ENCODE results near the gene UHMK1. TPM values are rescaled to one million over a fixed set of nuclear protein-coding genes. Genes with fewer than 3 reads are reported as not detected.
"Not testable (repeated sequence)": the region's sequence is repeated elsewhere in the genome, so short reads cannot be mapped to it uniquely, and the experiment has no call there.

Gene UHMK1, protein sequence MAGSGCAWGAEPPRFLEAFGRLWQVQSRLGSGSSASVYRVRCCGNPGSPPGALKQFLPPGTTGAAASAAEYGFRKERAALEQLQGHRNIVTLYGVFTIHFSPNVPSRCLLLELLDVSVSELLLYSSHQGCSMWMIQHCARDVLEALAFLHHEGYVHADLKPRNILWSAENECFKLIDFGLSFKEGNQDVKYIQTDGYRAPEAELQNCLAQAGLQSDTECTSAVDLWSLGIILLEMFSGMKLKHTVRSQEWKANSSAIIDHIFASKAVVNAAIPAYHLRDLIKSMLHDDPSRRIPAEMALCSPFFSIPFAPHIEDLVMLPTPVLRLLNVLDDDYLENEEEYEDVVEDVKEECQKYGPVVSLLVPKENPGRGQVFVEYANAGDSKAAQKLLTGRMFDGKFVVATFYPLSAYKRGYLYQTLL
- total RNA-seq = 10 to 100 TPM; 36.1 to 56.9 (median 49.2) TPM

- TF ChIP-seq POLR2A (IDR thresholded peaks at IDR 0.05) (peak; percentile 15 to 77), CTCF (IDR thresholded peaks at IDR 0.05) (no peak), EP300 (IDR thresholded peaks at IDR 0.05) (peak in 1 of 2 donors; percentile 89)
- peaks cover 0 to 34% (median 16%) of the 10 kb centered on the region in 4 donors for H3K4me1 ChIP-seq
- peak within 1 kb of the TSS; percentile 68 to 99 (median 87) for H3K4me3 ChIP-seq
- H3K9me3 ChIP-seq = no peaks in the 10 kb centered on the region
- peak within 1 kb of the TSS; percentile 84 to 97 (median 88) for H3K27ac ChIP-seq
- DNase-seq (ENCODE audit: low spot score in 2 of 2) = peak; percentile 92
- H3K27me3 ChIP-seq = no peaks in the 10 kb centered on the region
- WGBS, 2 donors = 1% methylated on average over 52 to 60 of the region's 61 CpGs
- H3K36me3 ChIP-seq = peaks cover 0 to 26% (median 0%) of the 10 kb centered on the region in 3 donors
These were observed at the start of gene UHMK1 for GRCh38 chr1:162497723-162498495. Gene UHMK1, plus strand, starts transcription at chr1:162497818. Its CDS starts 183 bp downstream, at chr1:162498001.

DNA sequence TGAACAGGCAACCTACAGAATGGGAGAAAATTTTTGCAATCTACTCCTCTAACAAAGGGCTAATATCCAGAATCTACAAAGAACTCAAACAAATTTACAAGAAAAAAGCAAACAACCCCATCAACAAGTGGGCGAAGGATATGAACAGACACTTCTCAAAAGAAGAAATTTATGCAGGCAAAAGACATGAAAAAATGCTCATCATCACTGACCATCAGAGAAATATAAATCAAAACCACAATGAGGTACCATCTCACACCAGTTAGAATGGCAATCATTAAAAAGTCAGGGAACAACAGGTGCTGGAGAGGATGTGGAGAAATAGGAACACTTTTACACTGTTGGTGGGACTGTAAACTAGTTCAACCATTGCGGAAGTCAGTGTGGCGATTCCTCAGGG, 43.3 kb upstream of the UHMK1 start:
- not testable (repeated sequence) for H3K27ac ChIP-seq; DNase-seq (ENCODE audit: low spot score in 2 of 2); H3K4me1 ChIP-seq; H3K9me3 ChIP-seq; H3K36me3 ChIP-seq; H3K27me3 ChIP-seq; H3K4me3 ChIP-seq
- 92 to 95% methylated on average over 2 to 3 of the region's 3 CpGs for WGBS, 2 donors

DNA sequence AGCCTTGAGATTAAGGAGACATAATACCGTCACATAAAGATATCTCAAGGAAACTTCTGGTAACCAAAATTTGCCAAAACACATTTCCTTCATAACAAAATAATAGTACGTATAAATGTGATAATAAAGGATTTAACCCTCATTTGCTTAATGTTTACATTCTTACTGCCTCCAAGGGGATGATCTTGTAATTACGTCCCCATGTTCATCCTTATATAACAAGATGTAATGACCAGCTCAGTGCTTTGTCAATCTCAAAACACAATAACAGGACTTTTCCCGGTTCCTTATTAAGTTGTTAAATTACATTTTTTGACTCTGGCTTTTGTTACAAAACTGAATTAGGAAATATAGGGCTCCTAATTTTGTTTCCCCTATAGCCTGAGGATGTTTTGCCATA, 41.3 kb upstream of the UHMK1 start:
- WGBS, 2 donors = 83 to 88% methylated on average over 4 of the region's 4 CpGs
- TF ChIP-seq POLR2A (IDR thresholded peaks at IDR 0.05) (no peak), EP300 (IDR thresholded peaks at IDR 0.05) (no peak), CTCF (IDR thresholded peaks at IDR 0.05) (no peak)

GRCh38 chr1:162458236-162458635, 39.4 kb upstream of the UHMK1 start:
- Histone ChIP-seq H3K27me3 (no peaks in the 10 kb centered on the region), H3K4me3 (no peak overlapping the region), H3K36me3 (no peaks in the 10 kb centered on the region), H3K9me3 (no peaks in the 10 kb centered on the region), H3K4me1 (no peaks in the 10 kb centered on the region), H3K27ac (no peak overlapping the region)
- TF ChIP-seq CTCF (IDR thresholded peaks at IDR 0.05) (no peak), POLR2A (IDR thresholded peaks at IDR 0.05) (no peak), EP300 (IDR thresholded peaks at IDR 0.05) (no peak)
- no peak for DNase-seq (ENCODE audit: low spot score in 2 of 2)
- WGBS, 2 donors = 88 to 92% methylated on average over 5 of the region's 5 CpGs

More for the DNA sequence above, 41.3 kb upstream of the UHMK1 start:
- Histone ChIP-seq H3K36me3 (no peaks in the 10 kb centered on the region), H3K27me3 (no peaks in the 10 kb centered on the region), H3K4me3 (no peak overlapping the region), H3K27ac (no peak overlapping the region), H3K4me1 (no peaks in the 10 kb centered on the region), H3K9me3 (peaks cover 0 to 2% (median 0%) of the 10 kb centered on the region in 4 donors)
- DNase-seq (ENCODE audit: low spot score in 2 of 2) = no peak

DNA sequence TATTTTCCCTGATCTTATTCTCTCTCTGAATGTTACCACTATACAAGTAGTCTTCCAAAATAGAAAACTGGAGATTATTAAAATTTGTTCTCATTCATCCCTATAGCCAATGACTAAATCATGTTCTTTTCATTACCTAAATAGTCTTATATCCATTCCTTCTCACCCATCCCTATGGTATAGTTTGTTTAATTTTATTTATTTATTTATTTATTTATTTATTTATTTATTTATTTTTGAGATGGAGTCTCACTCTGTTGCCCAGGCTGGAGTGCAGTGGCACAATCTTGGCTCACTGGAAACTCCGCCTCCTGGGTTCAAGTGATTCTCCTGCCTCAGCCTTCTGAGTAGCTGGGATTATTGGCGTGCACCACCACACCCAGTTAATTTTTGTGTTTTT, 35.2 kb upstream of the UHMK1 start:
- H3K4me1 ChIP-seq; DNase-seq (ENCODE audit: low spot score in 2 of 2); H3K9me3 ChIP-seq; H3K27me3 ChIP-seq; H3K27ac ChIP-seq; H3K36me3 ChIP-seq; H3K4me3 ChIP-seq: not testable (repeated sequence)
- WGBS, 2 donors = 93 to 98% methylated on average over 2 of the region's 2 CpGs

GRCh38 chr1:162463021-162463420, 34.6 kb upstream of the UHMK1 start:
- H3K36me3 ChIP-seq = no peaks in the 10 kb centered on the region
- 64 to 74% methylated on average over 1 of the region's 1 CpG for WGBS, 2 donors
- H3K4me1 ChIP-seq = no peaks in the 10 kb centered on the region

More at GRCh38 chr1:162463021-162463420, 34.6 kb upstream of the UHMK1 start:
- DNase-seq (ENCODE audit: low spot score in 2 of 2) = no peak
- no peak overlapping the region for H3K4me3 ChIP-seq
- no peaks in the 10 kb centered on the region for H3K27me3 ChIP-seq
- no peaks in the 10 kb centered on the region for H3K9me3 ChIP-seq
- H3K27ac ChIP-seq = no peak overlapping the region
- TF ChIP-seq EP300 (IDR thresholded peaks at IDR 0.05) (no peak), CTCF (IDR thresholded peaks at IDR 0.05) (no peak), POLR2A (IDR thresholded peaks at IDR 0.05) (no peak)
